Measurements from ENCODE around the gene OR6C3.
"Not testable (repeated sequence)": the region's sequence is repeated elsewhere in the genome, so short reads cannot be mapped to it uniquely, and the experiment has no call there.

Gene OR6C3

DNA sequence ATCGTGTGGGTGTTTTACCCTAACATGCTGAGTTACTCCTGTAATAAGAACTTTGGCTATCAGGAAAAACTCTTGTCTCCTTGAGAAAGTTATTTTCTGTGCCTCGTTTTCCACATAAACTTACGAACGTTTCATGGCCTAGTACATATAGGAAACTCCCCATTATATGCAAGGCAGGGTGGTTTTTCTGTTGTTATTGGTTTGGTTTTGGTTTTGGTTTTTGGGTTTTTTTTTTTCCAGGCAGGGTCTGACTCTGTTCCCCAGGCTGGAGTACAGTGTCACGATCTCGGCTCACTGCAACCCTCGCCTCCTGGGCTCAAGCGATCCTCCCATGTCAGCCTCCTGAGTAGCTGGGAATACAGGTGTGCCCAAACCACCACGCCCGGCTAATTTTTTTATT, 5.5 kb downstream of the OR6C3 start:
- Histone ChIP-seq H3K4me3 (ENCODE audit: low read depth, low read length) (no peak overlapping the region), H3K27me3 (ENCODE audit: insufficient read depth, low read depth, severe bottlenecking) (peaks cover 33% of the 10 kb centered on the region), H3K9me3 (ENCODE audit: severe bottlenecking) (no peaks in the 10 kb centered on the region), H3K36me3 (no peaks in the 10 kb centered on the region), H3K27ac (no peak overlapping the region)
- TF ChIP-seq, protein P1, sequence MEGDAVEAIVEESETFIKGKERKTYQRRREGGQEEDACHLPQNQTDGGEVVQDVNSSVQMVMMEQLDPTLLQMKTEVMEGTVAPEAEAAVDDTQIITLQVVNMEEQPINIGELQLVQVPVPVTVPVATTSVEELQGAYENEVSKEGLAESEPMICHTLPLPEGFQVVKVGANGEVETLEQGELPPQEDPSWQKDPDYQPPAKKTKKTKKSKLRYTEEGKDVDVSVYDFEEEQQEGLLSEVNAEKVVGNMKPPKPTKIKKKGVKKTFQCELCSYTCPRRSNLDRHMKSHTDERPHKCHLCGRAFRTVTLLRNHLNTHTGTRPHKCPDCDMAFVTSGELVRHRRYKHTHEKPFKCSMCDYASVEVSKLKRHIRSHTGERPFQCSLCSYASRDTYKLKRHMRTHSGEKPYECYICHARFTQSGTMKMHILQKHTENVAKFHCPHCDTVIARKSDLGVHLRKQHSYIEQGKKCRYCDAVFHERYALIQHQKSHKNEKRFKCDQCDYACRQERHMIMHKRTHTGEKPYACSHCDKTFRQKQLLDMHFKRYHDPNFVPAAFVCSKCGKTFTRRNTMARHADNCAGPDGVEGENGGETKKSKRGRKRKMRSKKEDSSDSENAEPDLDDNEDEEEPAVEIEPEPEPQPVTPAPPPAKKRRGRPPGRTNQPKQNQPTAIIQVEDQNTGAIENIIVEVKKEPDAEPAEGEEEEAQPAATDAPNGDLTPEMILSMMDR (IDR thresholded peaks at IDR 0.05; ENCODE audit: low read depth, low read length): no peak
- no peak for DNase-seq

DNA sequence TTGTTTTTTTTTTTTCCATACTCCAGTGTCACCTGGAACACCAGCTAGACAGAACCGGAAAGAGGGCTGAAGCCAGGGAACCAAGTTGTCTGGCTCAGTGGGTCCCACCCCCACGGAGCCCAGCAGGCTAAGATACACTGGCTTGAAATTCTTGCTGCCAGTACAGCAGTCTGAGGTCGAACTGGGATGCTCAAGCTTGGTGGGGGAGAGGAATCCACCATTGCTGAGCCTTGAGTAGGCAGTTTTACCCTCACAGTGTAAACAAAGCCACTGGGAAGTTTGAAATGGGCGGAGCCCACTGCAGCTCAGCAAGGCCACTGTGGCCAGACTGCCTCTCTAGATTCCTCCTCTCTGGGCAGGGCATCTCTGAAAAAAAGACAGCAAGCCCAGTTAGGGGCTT, 24.8 kb downstream of the OR6C3 start:
- DNase-seq; H3K9me3 ChIP-seq (ENCODE audit: severe bottlenecking); H3K27ac ChIP-seq; H3K36me3 ChIP-seq; H3K4me3 ChIP-seq (ENCODE audit: low read depth, low read length): not testable (repeated sequence)
- peaks cover 36% of the 10 kb centered on the region for H3K27me3 ChIP-seq (ENCODE audit: insufficient read depth, low read depth, severe bottlenecking)

DNA sequence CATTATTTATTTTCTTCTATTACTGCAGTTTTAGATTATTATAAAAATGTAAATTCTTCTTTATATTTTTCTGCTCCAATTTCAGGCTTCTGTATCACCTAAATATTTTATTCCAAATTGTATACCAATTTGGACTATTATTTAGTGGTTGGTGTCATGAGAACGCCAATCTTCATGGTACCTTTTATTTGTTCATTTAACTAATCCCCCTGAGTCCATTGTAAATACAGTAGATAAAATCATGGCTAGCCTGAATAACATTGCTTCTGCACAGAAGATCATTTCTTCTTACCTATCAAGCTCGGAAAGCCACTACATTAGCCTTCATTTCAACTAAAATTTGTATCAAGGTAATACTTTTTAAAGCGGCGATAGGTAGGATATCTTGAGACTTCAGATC, 32.1 kb downstream of the OR6C3 start, which contains the start of gene OR6C75:
Gene OR6C75 (plus strand): TSS at position 301 of the 400 bp plus-strand sequence. CDS start 2,136 bp downstream, outside the sequence.
- Histone ChIP-seq H3K27ac (no peak within 1 kb of the TSS), H3K9me3 (ENCODE audit: severe bottlenecking) (no peaks in the 10 kb centered on the region), H3K36me3 (no peaks in the 10 kb centered on the region), H3K27me3 (ENCODE audit: insufficient read depth, low read depth, severe bottlenecking) (peaks cover 29% of the 10 kb centered on the region), H3K4me3 (ENCODE audit: low read depth, low read length) (no peak within 1 kb of the TSS)
- DNase-seq: no peak
- TF ChIP-seq, protein P1 (IDR thresholded peaks at IDR 0.05; ENCODE audit: low read depth, low read length): no peak

DNA sequence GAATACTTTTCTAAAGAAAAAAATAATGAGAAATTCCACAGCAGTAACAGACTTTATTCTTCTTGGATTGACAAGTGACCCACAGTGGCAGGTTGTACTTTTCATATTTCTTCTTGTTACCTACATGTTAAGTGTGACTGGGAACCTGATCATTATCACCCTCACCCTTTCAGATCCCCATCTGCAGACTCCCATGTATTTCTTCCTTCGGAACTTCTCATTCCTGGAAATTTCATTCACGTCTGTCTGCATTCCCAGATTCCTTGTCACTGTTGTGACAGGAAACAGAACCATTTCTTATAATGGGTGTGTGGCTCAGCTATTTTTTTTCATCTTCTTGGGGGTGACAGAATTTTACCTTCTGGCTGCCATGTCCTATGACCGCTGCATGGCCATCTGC, 34.5 kb downstream of the OR6C3 start:
- H3K36me3 ChIP-seq: no peaks in the 10 kb centered on the region
- H3K27ac ChIP-seq: no peak overlapping the region
- no peaks in the 10 kb centered on the region for H3K9me3 ChIP-seq (ENCODE audit: severe bottlenecking)
- H3K4me3 ChIP-seq (ENCODE audit: low read depth, low read length): no peak overlapping the region
- TF ChIP-seq, protein P1 (IDR thresholded peaks at IDR 0.05; ENCODE audit: low read depth, low read length): no peak
- DNase-seq: no peak
- peaks cover 27% of the 10 kb centered on the region for H3K27me3 ChIP-seq (ENCODE audit: insufficient read depth, low read depth, severe bottlenecking)

DNA sequence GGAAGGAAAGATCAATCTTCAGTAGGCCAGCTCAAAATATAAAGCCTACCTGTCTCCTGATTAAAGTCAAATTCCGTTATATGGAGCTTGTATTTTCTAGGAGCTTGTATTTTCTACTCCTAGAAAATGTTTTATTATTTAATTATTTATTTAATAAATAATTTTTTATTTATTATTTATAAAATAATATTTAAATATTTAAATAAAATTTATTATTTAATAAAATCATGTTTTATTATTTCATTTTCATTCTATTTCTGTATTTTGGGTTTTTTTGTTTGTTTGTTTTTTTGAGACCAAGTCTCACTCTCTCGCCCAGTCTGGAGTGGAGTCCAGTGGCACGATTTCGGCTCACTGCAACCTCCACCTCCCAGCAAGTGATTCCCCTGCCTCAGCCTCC, 42.0 kb downstream of the OR6C3 start:
- Histone ChIP-seq H3K27me3 (ENCODE audit: insufficient read depth, low read depth, severe bottlenecking) (peaks cover 7% of the 10 kb centered on the region), H3K9me3 (ENCODE audit: severe bottlenecking) (no peaks in the 10 kb centered on the region), H3K4me3 (ENCODE audit: low read depth, low read length) (no peak overlapping the region), H3K36me3 (no peaks in the 10 kb centered on the region), H3K27ac (no peak overlapping the region)
- no peak for DNase-seq
- TF ChIP-seq, protein P1 (IDR thresholded peaks at IDR 0.05; ENCODE audit: low read depth, low read length): no peak

All from WERI-Rb-1 (cell line).